ENCODE data around the gene ATXN1. TPM values are rescaled to one million over a fixed set of nuclear protein-coding genes. Genes with fewer than 3 reads are reported as not detected.

ATXN1 gene
- total RNA-seq, 1 donor from 2014 or later: 18.4 TPM

- no peaks in the 10 kb centered on the region for H3K36me3 ChIP-seq (ENCODE audit: control insufficient read depth, insufficient read depth, low read length)
- no peaks in the 10 kb centered on the region for H3K27me3 ChIP-seq (ENCODE audit: control insufficient read depth, insufficient read depth, low read length)
- DNase-seq (ENCODE audit: low read depth) (no peak), FAIRE-seq (no peak)
- no peak for TF ChIP-seq CTCF (IDR thresholded peaks at IDR 0.05; ENCODE audit: insufficient read depth, low read length, severe bottlenecking)
- no peak overlapping the region for H3K4me3 ChIP-seq (ENCODE audit: low read depth, low read length)
Measured at GRCh38 chr6:16284472-16284871, 476.8 kb downstream of the ATXN1 start.

GRCh38 chr6:16282370-16282769, 478.9 kb downstream of the ATXN1 start:
- TF ChIP-seq CTCF (IDR thresholded peaks at IDR 0.05; ENCODE audit: insufficient read depth, low read length, severe bottlenecking): no peak
- DNase-seq (ENCODE audit: low read depth) (no peak), FAIRE-seq (no peak)
- Histone ChIP-seq H3K27me3 (ENCODE audit: control insufficient read depth, insufficient read depth, low read length) (no peaks in the 10 kb centered on the region), H3K36me3 (ENCODE audit: control insufficient read depth, insufficient read depth, low read length) (no peaks in the 10 kb centered on the region), H3K4me3 (ENCODE audit: low read depth, low read length) (no peak overlapping the region)

GRCh38 chr6:16279243-16279642, 482.0 kb downstream of the ATXN1 start:
- no peak for TF ChIP-seq CTCF (IDR thresholded peaks at IDR 0.05; ENCODE audit: insufficient read depth, low read length, severe bottlenecking)
- Histone ChIP-seq H3K36me3 (ENCODE audit: control insufficient read depth, insufficient read depth, low read length) (no peaks in the 10 kb centered on the region), H3K27me3 (ENCODE audit: control insufficient read depth, insufficient read depth, low read length) (no peaks in the 10 kb centered on the region), H3K4me3 (ENCODE audit: low read depth, low read length) (no peak overlapping the region)
- FAIRE-seq (no peak), DNase-seq (ENCODE audit: low read depth) (no peak)

- TF ChIP-seq CTCF (IDR thresholded peaks at IDR 0.05; ENCODE audit: insufficient read depth, low read length, severe bottlenecking): no peak
- FAIRE-seq (no peak), DNase-seq (ENCODE audit: low read depth) (no peak)
- H3K36me3 ChIP-seq (ENCODE audit: control insufficient read depth, insufficient read depth, low read length): no peaks in the 10 kb centered on the region
- no peak overlapping the region for H3K4me3 ChIP-seq (ENCODE audit: low read depth, low read length)
- no peaks in the 10 kb centered on the region for H3K27me3 ChIP-seq (ENCODE audit: control insufficient read depth, insufficient read depth, low read length)
Measured at GRCh38 chr6:16278750-16279149, 482.5 kb downstream of the ATXN1 start.

GRCh38 chr6:16278048-16278724, 483.1 kb downstream of the ATXN1 start:
- TF ChIP-seq CTCF (IDR thresholded peaks at IDR 0.05; ENCODE audit: insufficient read depth, low read length, severe bottlenecking): no peak
- DNase-seq (ENCODE audit: low read depth) (peak; percentile 16), FAIRE-seq (no peak)
- no peak overlapping the region for H3K4me3 ChIP-seq (ENCODE audit: low read depth, low read length)
- H3K27me3 ChIP-seq (ENCODE audit: control insufficient read depth, insufficient read depth, low read length): no peaks in the 10 kb centered on the region
- no peaks in the 10 kb centered on the region for H3K36me3 ChIP-seq (ENCODE audit: control insufficient read depth, insufficient read depth, low read length)
